Ectodermal cell (in vitro differentiated cells): ENCODE measurements around the gene HSPA1B.
"Not testable (repeated sequence)": the region's sequence is repeated elsewhere in the genome, so short reads cannot be mapped to it uniquely, and the experiment has no call there.

Experiments used
- H3K27ac ChIP-seq: 2 replicates; pipeline ENCODE4 v1.7.0; 2013; ENCODE audit warnings: mild to moderate bottlenecking, low read depth, low read length; ENCODE audit not compliant: insufficient read depth, poor library complexity, severe bottlenecking
- H3K27me3 ChIP-seq: 2 replicates; pipeline ENCODE4 v1.7.0; 2013; ENCODE audit warnings: mild to moderate bottlenecking, low read length; ENCODE audit not compliant: insufficient read depth, control insufficient read depth, poor library complexity, severe bottlenecking
- H3K36me3 ChIP-seq: one replicate; pipeline ENCODE4 v1.7.0; 2013; ENCODE audit warnings: low read length; ENCODE audit not compliant: control insufficient read depth, insufficient read depth
- H3K4me1 ChIP-seq: one replicate; pipeline ENCODE4 v1.7.0; 2013; ENCODE audit warnings: low read length; ENCODE audit not compliant: control insufficient read depth, insufficient read depth
- H3K4me3 ChIP-seq: 2 replicates; pipeline ENCODE4 v1.7.0; 2013; ENCODE audit warnings: low read depth, low read length, control low read depth; ENCODE audit not compliant: insufficient read depth
- H3K9me3 ChIP-seq: 2 replicates; pipeline ENCODE4 v1.7.0; 2013; ENCODE audit warnings: mild to moderate bottlenecking, low read length, moderate library complexity; ENCODE audit not compliant: control insufficient read depth
- WGBS, 2 experiments: methylation state at CpG; one replicate each; pipeline ENCODE4 v1.1.7; 2013; ENCODE audit warnings: missing lambda C conversion rate in 2 of 2; 5-methylcytosine and 5-hydroxymethylcytosine counted together

HSPA1B gene

DNA sequence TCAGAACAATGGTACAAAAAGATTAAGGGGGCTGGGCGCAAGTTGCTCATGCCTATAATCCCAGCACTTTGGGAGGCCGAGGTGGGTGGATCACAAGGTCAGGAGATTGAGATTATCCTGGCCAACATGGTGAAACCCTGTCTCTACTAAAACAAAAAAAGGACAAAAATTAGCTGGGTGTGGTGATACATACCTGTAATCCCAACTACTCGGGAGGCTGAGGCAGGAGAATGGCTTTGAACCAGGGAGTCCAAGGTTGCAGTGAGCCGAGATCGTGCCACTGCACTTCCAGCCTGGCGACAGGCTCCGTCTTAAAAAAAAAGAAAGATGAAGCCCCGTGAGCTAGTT, 12.2 kb downstream of the HSPA1B start:
- peaks cover 19% of the 10 kb centered on the region for H3K4me1 ChIP-seq
- peaks cover 43% of the 10 kb centered on the region for H3K36me3 ChIP-seq
- H3K27ac ChIP-seq, H3K9me3 ChIP-seq, H3K27me3 ChIP-seq, H3K4me3 ChIP-seq: not testable (repeated sequence)
- 94 to 96% methylated on average over 8 of the region's 8 CpGs for whole genome bisulfite sequencing, 2 experiments

DNA sequence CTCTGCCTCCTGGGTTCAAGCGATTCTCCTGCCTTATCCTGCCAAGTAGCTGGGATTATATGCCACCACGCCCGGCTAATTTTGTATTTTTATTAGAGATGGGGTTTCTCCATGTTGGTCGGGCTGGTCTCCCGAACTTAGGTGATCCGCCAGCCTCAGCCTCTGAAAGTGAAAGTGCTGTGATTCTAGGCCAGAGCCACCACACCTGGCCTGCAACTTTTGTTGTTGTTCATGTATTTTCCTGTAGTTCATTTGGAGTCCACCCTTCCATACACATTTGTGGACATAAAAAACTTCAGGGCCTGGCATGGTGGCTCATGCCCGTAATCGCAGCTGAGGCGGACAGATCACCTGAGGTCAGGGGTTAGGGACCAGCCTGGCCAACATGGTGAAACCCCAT, 14.5 kb downstream of the HSPA1B start:
- peaks cover 38% of the 10 kb centered on the region for H3K36me3 ChIP-seq
- no peaks in the 10 kb centered on the region for H3K9me3 ChIP-seq
- WGBS, 2 experiments, result 92 to 97% methylated on average over 9 of the region's 9 CpGs
- H3K27ac ChIP-seq, result no peak overlapping the region
- no peak overlapping the region for H3K4me3 ChIP-seq
- peaks cover 9% of the 10 kb centered on the region for H3K4me1 ChIP-seq
- no peaks in the 10 kb centered on the region for H3K27me3 ChIP-seq

- Histone ChIP-seq H3K27ac (no peak overlapping the region), H3K4me1 (no peaks in the 10 kb centered on the region), H3K36me3 (peaks cover 15% of the 10 kb centered on the region), H3K9me3 (no peaks in the 10 kb centered on the region), H3K4me3 (no peak overlapping the region), H3K27me3 (no peaks in the 10 kb centered on the region)
- 93 to 95% methylated on average over 3 of the region's 3 CpGs for WGBS, 2 experiments
Measured at GRCh38 chr6:31844507-31844906, 17.0 kb downstream of the HSPA1B start.

GRCh38 chr6:31847276-31847978, 19.9 kb downstream of the HSPA1B start:
- H3K27ac ChIP-seq, result no peak overlapping the region

GRCh38 chr6:31850765-31851484, 23.4 kb downstream of the HSPA1B start:
- H3K27ac ChIP-seq, result no peak overlapping the region

More at GRCh38 chr6:31847276-31847978, 19.9 kb downstream of the HSPA1B start:
- no peak overlapping the region for H3K4me3 ChIP-seq
- H3K27me3 ChIP-seq, result no peaks in the 10 kb centered on the region
- H3K4me1 ChIP-seq, result no peaks in the 10 kb centered on the region
- no peaks in the 10 kb centered on the region for H3K9me3 ChIP-seq
- no peaks in the 10 kb centered on the region for H3K36me3 ChIP-seq
- 93 to 97% methylated on average over 2 of the region's 2 CpGs for WGBS, 2 experiments

DNA sequence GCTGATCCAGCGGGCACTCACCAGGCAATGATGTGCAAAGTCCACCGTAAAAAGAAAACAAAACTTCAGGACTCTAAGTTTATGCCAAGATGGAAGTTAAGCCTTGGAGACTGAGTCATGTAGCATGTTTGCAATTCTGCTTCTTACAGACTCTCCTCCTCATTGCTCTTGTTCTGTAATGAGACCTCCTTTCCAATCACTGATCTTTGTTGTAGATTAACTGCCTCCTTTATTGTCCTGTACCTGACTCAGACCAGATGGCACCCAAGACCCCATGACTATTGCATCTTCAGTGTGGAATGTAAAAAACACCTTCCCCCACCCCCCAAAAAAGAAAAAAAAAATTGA, 23.9 kb downstream of the HSPA1B start:
- Histone ChIP-seq H3K4me1 (no peaks in the 10 kb centered on the region), H3K9me3 (no peaks in the 10 kb centered on the region), H3K27ac (no peak overlapping the region), H3K27me3 (no peaks in the 10 kb centered on the region), H3K4me3 (no peak overlapping the region), H3K36me3 (no peaks in the 10 kb centered on the region)
- 92 to 94% methylated on average over 2 of the region's 2 CpGs for WGBS, 2 experiments

More at GRCh38 chr6:31850765-31851484, 23.4 kb downstream of the HSPA1B start:
- Histone ChIP-seq H3K4me1 (no peaks in the 10 kb centered on the region), H3K4me3 (no peak overlapping the region), H3K27me3 (no peaks in the 10 kb centered on the region), H3K36me3 (no peaks in the 10 kb centered on the region), H3K9me3 (no peaks in the 10 kb centered on the region)
- WGBS, 2 experiments, result 97% methylated on average over 2 of the region's 2 CpGs

DNA sequence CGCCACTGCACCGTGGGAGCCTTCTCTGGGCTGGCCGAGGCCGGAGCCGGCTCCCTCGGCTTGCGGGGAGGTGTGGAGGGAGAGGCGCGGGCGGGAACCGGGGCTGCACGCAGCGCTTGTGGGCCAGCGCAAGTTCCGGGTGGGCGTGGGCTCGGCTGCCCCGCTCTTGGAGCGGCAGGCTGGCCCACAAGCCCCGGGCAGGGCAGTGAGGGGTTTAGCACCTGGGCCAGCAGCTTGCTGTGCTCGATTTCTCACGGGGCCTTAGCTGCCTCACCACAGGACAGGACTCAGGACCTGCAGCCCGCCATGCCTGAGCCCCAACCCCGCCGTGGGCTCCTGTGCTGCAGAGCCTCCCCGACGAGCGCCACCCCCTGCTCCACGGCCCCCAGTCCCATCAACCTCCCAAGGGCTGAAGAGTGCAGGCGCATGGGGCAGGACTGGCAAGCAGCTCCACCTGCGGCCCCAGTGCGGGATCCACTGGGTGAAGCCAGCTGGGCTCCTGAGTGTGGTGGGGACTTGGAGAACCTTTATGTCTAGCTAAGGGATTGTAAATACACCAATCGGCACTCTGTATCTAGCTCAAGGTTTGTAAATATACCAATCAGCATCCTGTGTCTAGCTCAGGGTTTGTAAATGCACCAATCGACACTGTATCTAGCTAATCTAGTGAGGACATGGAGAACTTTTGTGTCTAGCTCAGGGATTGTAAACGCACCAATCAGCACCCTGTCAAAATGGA, 24.6 kb downstream of the HSPA1B start:
- not testable (repeated sequence) for H3K4me3 ChIP-seq, H3K27me3 ChIP-seq
- 92 to 93% methylated on average over 35 of the region's 35 CpGs for WGBS, 2 experiments

GRCh38 chr6:31857774-31858173, 30.2 kb downstream of the HSPA1B start:
- H3K4me3 ChIP-seq, H3K4me1 ChIP-seq, H3K36me3 ChIP-seq, H3K9me3 ChIP-seq, H3K27me3 ChIP-seq, H3K27ac ChIP-seq: not testable (repeated sequence)
- 94 to 96% methylated on average over 8 of the region's 8 CpGs for WGBS, 2 experiments

More for the DNA sequence above, 24.6 kb downstream of the HSPA1B start:
- not testable (repeated sequence) for H3K4me1 ChIP-seq, H3K27ac ChIP-seq, H3K9me3 ChIP-seq, H3K36me3 ChIP-seq

GRCh38 chr6:31858707-31859106, 31.2 kb downstream of the HSPA1B start:
- Histone ChIP-seq H3K4me3 (no peak overlapping the region), H3K9me3 (no peaks in the 10 kb centered on the region), H3K4me1 (no peaks in the 10 kb centered on the region), H3K36me3 (peaks cover 7% of the 10 kb centered on the region), H3K27me3 (no peaks in the 10 kb centered on the region), H3K27ac (no peak overlapping the region)
- 94 to 96% methylated on average over 8 of the region's 8 CpGs for WGBS, 2 experiments

DNA sequence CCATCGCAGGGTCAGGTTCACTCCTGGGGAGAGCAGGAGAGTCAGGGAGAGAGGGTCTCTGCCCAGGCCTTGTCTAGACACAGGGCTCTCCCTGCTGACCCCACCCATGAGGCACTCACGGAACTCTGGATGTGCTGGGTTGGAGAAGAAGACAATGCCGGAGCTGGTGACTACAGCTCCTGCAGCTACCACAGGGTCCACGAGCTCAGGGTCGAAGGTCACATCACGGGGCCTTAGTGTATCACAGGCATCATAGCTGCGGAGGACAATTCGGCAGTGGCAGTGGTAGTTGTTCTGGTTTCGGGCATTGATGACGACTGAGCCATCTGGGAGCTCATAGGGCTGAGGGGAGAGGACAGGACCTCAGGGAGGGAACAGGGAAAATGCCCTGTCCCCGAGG, 32.4 kb downstream of the HSPA1B start:
- Histone ChIP-seq H3K4me1 (peaks cover 3% of the 10 kb centered on the region), H3K27me3 (no peaks in the 10 kb centered on the region), H3K4me3 (no peak overlapping the region), H3K36me3 (peaks cover 7% of the 10 kb centered on the region), H3K9me3 (no peaks in the 10 kb centered on the region), H3K27ac (no peak overlapping the region)
- 95 to 97% methylated on average over 11 of the region's 11 CpGs for WGBS, 2 experiments
